GM19099 (cell line): Measurements from ENCODE around the gene GFOD1.
A peak's percentile ranks its signal among the peaks of the same experiment; 100 is the strongest.

Experiments used
- POLR2A ChIP-seq: IDR thresholded peaks from 3 replicates; pipeline ENCODE4 v1.6.1; 2011; ENCODE audit warnings: low read depth; ENCODE audit not compliant: insufficient read length; ENCODE audit errors: extremely low read depth

GFOD1 gene

GRCh38 chr6:13332349-13332706, 155.1 kb downstream of the GFOD1 start:
- TF ChIP-seq POLR2A, result no peak

GRCh38 chr6:13331516-13332348, 155.7 kb downstream of the GFOD1 start:
- TF ChIP-seq POLR2A, result no peak

- TF ChIP-seq POLR2A, result no peak
Measured at GRCh38 chr6:13328875-13329183, 158.6 kb downstream of the GFOD1 start.

DNA sequence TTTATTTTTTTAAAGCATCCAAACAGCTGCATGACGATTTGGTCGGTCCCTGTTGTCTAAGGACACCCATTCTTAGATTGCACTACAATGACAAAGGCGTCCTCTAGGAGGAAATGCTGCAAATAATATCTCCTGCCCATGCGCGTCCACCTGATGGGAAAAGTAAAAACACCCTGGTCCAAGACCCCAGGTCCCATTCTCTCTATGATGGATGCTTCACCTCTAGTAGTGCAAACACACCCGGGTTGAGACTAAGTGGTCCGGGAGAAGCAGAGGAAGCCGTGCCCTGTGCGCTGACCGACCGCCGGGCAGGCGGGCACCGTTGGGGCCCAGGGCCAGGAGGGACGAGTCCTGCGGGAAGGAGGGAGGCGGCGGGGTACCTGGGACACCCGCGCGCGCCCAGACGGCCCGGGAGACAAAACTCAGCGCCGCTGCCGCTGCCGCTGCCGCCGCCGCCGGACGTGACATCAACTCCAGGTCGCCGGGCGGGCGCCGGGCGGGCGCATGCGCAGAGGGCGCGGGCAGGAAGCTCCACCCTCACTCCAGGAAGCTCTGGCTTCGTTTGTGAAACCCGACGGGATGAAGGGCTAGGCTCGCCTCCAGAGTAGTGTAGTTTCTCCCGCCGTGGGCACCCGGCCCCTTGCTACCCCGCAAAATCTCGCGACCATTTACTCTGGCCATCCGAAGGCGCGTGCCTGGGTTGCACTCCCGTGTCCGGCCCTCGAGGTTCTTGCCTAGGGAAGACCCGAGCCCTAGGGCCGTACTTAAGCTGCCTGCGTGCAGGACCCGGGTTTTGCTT, 159.1 kb downstream of the GFOD1 start, which contains the start of gene TBC1D7:
Gene TBC1D7, minus strand, starts transcription at position 462 of the 799 bp plus-strand sequence. CDS start 1,639 bp downstream, outside the sequence.
- peak; percentile 95 for TF ChIP-seq POLR2A

DNA sequence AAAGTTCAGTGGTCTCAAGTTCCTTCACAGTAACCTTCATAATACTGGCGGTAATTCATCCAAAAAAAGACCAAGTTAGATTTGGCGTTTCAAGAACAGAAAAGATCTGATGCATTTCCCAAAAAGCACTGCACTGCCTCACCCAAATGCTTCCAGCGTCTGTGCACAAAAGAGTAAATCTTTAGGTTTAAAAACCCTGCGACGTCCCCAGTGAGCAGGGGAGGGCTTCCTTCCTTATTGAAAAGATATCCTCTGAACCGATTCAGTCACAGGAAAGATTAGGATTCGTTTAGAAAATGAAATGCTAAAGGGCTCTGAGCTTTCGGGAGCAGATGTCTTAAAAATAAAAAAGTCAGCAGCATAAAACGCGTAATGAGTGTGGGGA, 159.7 kb downstream of the GFOD1 start:
- TF ChIP-seq POLR2A, result no peak

DNA sequence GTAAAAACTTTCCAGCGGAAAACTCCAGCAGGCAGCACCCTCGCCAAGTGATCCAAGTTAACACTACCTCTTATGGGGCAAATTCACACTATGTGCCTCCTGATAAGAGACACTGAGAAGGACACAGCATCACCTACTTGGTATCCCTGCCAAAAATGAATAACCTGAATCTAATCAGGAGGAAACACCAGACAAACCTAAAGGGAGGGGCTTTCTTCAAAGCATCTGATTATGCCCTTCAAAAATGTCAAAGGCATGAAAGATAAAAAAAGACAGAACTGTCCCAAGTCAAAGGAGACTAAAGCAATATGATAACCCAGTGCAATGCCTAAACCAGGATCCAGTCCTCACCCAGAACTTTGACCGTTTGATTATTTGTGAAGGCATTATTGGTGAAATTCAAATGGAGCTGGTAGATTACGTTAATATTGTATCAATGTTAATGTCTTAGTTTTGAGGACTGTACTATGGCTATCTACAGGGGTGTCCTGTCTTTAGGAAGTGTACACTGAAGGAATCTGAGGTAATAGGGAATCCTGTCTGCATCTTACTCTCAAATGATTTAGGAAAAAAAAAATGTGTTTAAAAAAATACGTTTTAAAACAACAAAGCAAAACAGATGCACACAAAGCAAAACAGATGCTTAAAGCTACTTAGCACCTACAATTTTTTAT, 167.4 kb downstream of the GFOD1 start:
- no peak for TF ChIP-seq POLR2A

DNA sequence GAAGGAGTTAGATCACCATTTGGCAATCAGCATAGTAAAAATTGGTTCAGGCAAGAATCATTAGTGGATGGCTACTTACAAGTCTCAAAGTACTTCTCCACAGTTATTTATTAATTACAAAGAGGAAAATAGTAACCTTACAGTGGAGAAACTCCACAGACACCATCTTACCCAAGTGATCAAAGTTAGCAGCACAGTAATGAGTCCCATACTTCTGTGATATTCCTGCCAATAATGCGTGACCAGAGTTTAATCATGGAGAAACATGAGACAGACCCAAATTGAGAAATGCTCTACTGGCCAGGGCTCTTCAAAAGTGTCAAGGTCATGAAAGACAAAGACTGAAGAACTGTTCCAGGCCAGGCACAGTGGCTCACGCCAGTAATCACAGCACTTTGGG, 168.6 kb downstream of the GFOD1 start:
- TF ChIP-seq POLR2A, result no peak

GRCh38 chr6:13315896-13316295, 171.5 kb downstream of the GFOD1 start:
- TF ChIP-seq POLR2A, result no peak

DNA sequence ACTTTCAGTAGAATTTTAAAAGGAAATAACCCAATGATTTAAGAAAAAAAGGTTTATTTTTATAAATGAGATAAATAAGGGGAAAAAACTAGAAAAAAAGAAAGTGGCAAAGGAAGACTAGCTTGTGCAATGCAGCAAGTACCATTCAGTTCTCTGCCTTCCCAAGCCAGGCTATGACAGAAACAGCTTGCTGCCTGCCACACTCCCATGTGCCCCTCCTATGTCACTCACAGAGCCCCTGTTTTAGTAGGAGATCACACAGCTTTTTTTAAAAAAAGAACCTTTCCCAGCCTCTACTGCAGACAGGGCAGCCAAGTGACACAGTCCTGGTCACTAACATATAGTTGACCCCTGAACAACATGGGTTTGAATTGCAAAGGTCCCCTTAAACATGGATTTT, 172.6 kb downstream of the GFOD1 start:
- no peak for TF ChIP-seq POLR2A

GRCh38 chr6:13311155-13311554, 176.2 kb downstream of the GFOD1 start:
- TF ChIP-seq POLR2A, result no peak

DNA sequence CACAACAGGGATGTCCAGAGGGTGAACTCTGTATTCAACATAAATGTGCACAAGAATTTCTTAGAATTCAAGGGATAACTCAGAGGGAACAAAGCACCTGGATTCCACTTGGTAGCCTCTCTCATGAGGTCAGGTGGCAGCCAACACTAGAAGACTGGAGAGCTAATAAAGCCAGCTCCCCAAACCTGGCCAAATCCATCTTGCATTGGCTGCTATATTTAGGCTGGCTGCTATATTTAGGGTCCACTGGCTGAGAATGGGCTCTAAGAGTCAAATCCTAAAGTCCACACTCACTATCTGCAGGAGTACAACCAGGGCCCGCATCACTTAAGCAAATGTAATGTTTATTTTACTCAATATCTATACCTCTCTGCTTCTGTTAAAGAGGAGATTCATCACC, 179.1 kb downstream of the GFOD1 start:
- TF ChIP-seq POLR2A, result no peak
